ENCODE measurements around the gene C1orf74.
A peak's percentile ranks its signal among the peaks of the same experiment; 100 is the strongest.

The C1orf74 gene

DNA sequence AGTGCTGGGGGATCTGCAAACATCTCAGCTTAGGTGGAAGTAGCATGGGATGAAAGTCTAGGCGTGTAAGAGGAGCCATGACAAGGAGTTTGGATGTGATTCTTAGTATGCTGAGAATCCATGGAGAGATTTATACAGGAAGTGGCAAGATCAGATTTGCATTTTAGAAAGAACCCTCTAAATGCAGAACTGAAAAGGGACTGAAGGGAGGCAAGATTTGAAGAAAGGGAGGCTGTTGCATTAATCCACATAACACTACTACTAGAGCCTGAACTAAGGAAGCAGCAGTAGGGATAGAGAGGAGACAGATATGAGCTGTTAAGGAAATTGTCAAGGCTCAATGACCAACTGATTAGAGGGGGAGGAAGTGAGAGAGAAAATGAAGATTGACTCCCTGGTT, 9.8 kb downstream of the C1orf74 start:
- Histone ChIP-seq H3K4me2 (peak overlapping the region; percentile 54), H3K27ac (no peak overlapping the region), H4K20me1 (no peaks in the 10 kb centered on the region), H3K9me3 (no peaks in the 10 kb centered on the region), H3K36me3 (peaks cover 27% of the 10 kb centered on the region), H3K4me1 (peaks cover 33% of the 10 kb centered on the region), H3K9ac (no peak overlapping the region), H3K27me3 (no peaks in the 10 kb centered on the region), H3K4me3 (no peak overlapping the region)
- TF ChIP-seq Cebpa-rat (IDR thresholded peaks at IDR 0.05) = no peak

DNA sequence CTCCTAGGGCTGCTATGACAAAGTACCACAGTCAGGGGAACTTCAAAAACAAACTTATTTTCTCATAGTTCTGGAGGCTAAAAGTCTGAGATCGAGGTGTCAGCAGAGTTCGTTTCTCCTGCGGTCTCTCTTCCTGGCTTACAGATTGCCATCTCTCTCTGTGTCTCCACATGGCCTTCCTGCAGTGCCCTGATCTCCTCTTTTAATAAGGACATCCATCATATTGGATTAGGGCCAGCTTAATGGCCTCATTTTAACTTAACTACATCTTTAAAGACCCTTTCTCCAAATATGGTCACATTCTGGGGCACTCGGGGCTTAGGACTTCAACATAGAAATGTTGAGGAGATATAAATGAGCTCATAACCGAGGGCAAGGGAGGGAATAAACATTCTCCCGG, 12.2 kb downstream of the C1orf74 start:
- no peak overlapping the region for H3K9ac ChIP-seq
- no peak overlapping the region for H3K4me2 ChIP-seq
- peaks cover 57% of the 10 kb centered on the region for H3K4me1 ChIP-seq
- TF ChIP-seq Cebpa-rat (IDR thresholded peaks at IDR 0.05) = no peak
- peaks cover 4% of the 10 kb centered on the region; the same call in 1 of the 2 replicates for H3K36me3 ChIP-seq
- no peak overlapping the region for H3K4me3 ChIP-seq
- H4K20me1 ChIP-seq = no peaks in the 10 kb centered on the region
- H3K9me3 ChIP-seq = no peaks in the 10 kb centered on the region
- H3K27me3 ChIP-seq = no peaks in the 10 kb centered on the region
- no peak overlapping the region for H3K27ac ChIP-seq

- Histone ChIP-seq H3K9me3 (no peaks in the 10 kb centered on the region), H3K36me3 (no peaks in the 10 kb centered on the region), H3K4me2 (peak overlapping the region; percentile 92), H4K20me1 (no peaks in the 10 kb centered on the region), H3K27me3 (no peaks in the 10 kb centered on the region), H3K4me1 (peaks cover 65% of the 10 kb centered on the region), H3K4me3 (no peak overlapping the region), H3K9ac (no peak overlapping the region), H3K27ac (no peak overlapping the region)
- no peak for TF ChIP-seq Cebpa-rat (IDR thresholded peaks at IDR 0.05)
Measured at GRCh38 chr1:209770636-209771415, 13.5 kb downstream of the C1orf74 start.

DNA sequence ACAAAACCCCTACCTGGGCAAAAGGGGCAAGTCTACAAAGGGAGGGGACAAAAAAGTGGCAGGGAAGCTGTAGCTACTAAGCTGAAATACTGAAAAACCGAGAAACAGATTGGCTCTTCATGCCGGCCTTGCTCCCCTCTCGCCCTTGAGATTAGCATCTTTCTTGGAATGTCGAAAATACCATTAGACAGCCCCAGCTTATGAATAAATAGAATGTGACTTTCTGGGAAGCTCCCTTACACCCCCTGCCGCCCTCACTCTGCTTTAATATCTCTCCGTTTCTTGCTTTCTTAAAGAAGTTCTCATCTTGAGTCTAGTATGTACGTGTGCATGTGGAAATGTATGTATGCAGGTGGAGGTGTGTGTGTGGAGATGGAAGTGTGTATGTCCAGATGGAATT, 14.4 kb downstream of the C1orf74 start:
- H3K9ac ChIP-seq = peak overlapping the region; percentile 49
- H3K27ac ChIP-seq = peak overlapping the region; percentile 73
- H3K36me3 ChIP-seq = no peaks in the 10 kb centered on the region
- peak overlapping the region; percentile 56; the same call in 1 of the 2 replicates for H3K4me3 ChIP-seq
- no peaks in the 10 kb centered on the region for H3K27me3 ChIP-seq
- H3K9me3 ChIP-seq = no peaks in the 10 kb centered on the region
- peak overlapping the region; percentile 92 for H3K4me2 ChIP-seq
- no peak for TF ChIP-seq Cebpa-rat (IDR thresholded peaks at IDR 0.05)
- peaks cover 62% of the 10 kb centered on the region for H3K4me1 ChIP-seq
- H4K20me1 ChIP-seq = no peaks in the 10 kb centered on the region

DNA sequence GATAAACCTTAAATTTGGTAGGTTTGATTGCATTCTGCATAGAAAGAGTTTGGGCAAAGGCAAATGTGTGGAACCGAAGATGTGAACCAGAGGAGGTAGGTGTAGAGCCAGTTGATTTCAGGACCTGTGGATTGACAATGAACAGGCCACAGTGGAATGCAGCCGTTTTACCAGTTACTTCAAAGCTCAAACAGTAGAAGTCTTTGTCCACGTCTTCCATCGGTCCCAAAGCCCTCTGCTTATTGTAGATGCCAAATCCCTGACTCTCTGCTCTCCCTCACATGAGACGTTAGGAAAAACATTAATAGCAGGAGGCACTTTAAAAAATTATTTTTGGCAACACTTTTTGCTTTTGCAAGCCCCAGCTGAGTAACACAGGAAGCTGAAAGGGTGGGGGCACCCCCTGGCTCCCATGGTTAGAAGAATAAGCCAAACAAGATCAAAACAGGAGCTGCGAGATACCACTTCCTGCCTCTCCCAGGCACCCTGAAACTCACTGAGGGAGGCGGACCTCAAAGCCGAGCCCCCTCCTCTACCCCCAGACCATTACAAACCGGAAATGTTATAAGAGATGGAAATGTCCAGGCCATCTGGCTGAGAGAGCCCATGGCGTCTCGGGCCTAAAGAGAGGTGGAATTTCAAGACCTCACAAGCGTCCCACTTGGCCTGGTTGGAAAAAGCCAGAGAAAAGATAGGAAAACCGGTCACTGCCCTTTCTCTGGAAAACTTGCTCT, 15.0 kb downstream of the C1orf74 start:
- Histone ChIP-seq H3K36me3 (no peaks in the 10 kb centered on the region), H4K20me1 (no peaks in the 10 kb centered on the region), H3K27ac (peak overlapping the region; percentile 73), H3K9me3 (no peaks in the 10 kb centered on the region), H3K9ac (peak overlapping the region; percentile 49), H3K4me3 (peak overlapping the region; percentile 56), H3K4me2 (peak overlapping the region; percentile 92), H3K27me3 (no peaks in the 10 kb centered on the region), H3K4me1 (peaks cover 56% of the 10 kb centered on the region)
- no peak for TF ChIP-seq Cebpa-rat (IDR thresholded peaks at IDR 0.05)

DNA sequence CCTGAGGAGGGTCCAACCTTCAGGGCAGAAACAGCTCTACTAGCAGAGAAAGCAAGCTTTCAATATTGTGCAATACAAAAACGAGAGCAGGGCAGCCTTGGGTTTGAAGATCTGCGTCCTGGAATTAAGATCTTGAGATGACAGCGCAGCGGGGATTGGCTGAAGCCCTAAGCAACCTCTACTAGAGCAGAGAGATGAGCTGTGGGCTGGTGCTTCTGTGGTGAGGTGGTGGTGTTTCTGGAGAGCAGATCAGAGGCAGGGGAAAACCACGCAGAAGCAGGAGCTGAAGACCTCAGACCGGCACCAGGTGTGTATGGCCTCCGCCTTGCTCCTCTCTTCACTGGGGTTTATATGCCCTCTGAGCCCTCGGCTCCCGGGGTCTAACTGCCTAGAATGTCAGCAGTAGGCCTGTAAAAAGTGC, 16.0 kb downstream of the C1orf74 start:
- H3K9me3 ChIP-seq = no peaks in the 10 kb centered on the region
- H3K9ac ChIP-seq = peak overlapping the region; percentile 49
- H3K4me1 ChIP-seq = peaks cover 51% of the 10 kb centered on the region
- peak overlapping the region; percentile 73 for H3K27ac ChIP-seq
- TF ChIP-seq Cebpa-rat (IDR thresholded peaks at IDR 0.05) = peak; percentile 98
- peak overlapping the region; percentile 56 for H3K4me3 ChIP-seq
- peaks cover 2% of the 10 kb centered on the region; the same call in 1 of the 2 replicates for H3K36me3 ChIP-seq
- no peaks in the 10 kb centered on the region for H3K27me3 ChIP-seq
- H4K20me1 ChIP-seq = no peaks in the 10 kb centered on the region
- H3K4me2 ChIP-seq = peak overlapping the region; percentile 92

DNA sequence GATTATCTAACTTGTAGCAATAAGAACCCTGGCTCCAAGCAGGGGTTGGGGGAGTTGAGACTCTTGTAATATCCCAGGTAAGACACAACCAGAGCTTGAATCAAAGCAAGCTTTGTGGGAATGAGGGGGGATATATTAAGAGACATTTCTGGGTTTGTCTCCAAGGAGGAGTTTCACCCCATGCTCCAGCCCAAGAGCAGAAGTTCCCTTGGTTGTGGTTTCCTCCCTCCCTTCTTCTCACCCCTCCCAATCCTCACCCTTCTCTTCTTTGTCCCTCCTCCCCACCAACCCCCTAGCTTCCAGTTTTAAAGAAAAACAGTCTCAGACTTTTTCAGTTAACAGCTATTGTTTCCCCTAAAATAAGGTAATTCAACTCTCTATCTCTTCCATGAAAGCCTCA, 16.7 kb downstream of the C1orf74 start:
- H3K4me1 ChIP-seq = peaks cover 51% of the 10 kb centered on the region
- H4K20me1 ChIP-seq = no peaks in the 10 kb centered on the region
- H3K36me3 ChIP-seq = peaks cover 9% of the 10 kb centered on the region; the same call in 1 of the 2 replicates
- TF ChIP-seq Cebpa-rat (IDR thresholded peaks at IDR 0.05) = no peak
- H3K27ac ChIP-seq = peak overlapping the region; percentile 73; the same call in 1 of the 2 replicates
- no peak overlapping the region for H3K9ac ChIP-seq
- H3K4me2 ChIP-seq = peak overlapping the region; percentile 92
- no peaks in the 10 kb centered on the region for H3K27me3 ChIP-seq
- peak overlapping the region; percentile 56 for H3K4me3 ChIP-seq
- H3K9me3 ChIP-seq = no peaks in the 10 kb centered on the region

DNA sequence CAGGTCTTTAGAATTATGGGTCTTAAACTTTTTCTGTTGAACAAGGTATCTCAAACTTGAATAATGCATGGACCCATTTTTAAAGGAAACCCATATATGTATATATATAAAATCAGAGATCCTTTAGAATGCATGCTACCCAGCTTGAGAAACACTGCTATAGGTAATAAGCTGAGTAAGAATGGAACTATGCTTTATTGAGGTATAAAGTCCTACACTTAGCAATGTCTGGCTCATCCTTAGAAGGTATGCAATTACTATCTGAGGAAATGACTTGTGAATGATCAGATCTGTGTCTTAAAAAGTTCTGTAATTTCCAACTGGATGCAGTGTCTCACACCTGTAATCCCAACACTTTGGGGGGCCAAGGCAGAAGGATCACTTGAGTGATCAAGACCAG, 17.3 kb downstream of the C1orf74 start:
- H3K36me3 ChIP-seq = peaks cover 13% of the 10 kb centered on the region; the same call in 1 of the 2 replicates
- H4K20me1 ChIP-seq = no peaks in the 10 kb centered on the region
- H3K9me3 ChIP-seq = no peaks in the 10 kb centered on the region
- H3K27ac ChIP-seq = no peak overlapping the region
- H3K4me1 ChIP-seq = peaks cover 51% of the 10 kb centered on the region
- H3K27me3 ChIP-seq = no peaks in the 10 kb centered on the region
- H3K4me2 ChIP-seq = peak overlapping the region; percentile 92
- H3K9ac ChIP-seq = no peak overlapping the region
- H3K4me3 ChIP-seq = no peak overlapping the region
- no peak for TF ChIP-seq Cebpa-rat (IDR thresholded peaks at IDR 0.05)

DNA sequence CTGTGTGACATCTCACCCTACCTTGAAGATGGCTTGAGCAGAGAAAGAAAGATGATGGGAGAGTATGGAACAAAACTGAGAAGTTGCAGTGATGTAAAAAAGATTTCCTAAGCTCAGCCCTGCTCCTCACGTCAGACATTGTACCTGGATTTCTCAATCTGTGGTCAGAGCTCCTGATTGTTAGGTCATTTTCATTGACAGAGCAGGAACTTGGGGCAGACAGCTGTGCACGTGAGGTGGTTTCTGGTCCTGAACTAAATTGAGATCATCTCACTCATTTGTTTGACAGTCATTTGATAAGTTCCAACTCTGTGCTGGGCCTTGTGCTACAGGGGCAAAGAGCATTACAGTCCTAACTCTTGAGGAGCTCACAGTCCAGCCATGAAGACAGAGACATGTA, 18.3 kb downstream of the C1orf74 start:
- no peak overlapping the region for H3K4me2 ChIP-seq
- no peak overlapping the region for H3K27ac ChIP-seq
- H4K20me1 ChIP-seq = no peaks in the 10 kb centered on the region
- H3K27me3 ChIP-seq = no peaks in the 10 kb centered on the region
- H3K4me3 ChIP-seq = no peak overlapping the region
- peaks cover 51% of the 10 kb centered on the region for H3K4me1 ChIP-seq
- H3K9ac ChIP-seq = no peak overlapping the region
- H3K9me3 ChIP-seq = no peaks in the 10 kb centered on the region
- TF ChIP-seq Cebpa-rat (IDR thresholded peaks at IDR 0.05) = no peak
- peaks cover 15% of the 10 kb centered on the region; the same call in 1 of the 2 replicates for H3K36me3 ChIP-seq
